ENCODE data around the gene MYO1H.

The MYO1H gene

GRCh38 chr12:109329003-109329402, 18.7 kb upstream of the MYO1H start (continued):
- TF ChIP-seq HIC1 (tag by site-specific recombination; IDR thresholded peaks at IDR 0.05) (no peak), HOXD13 (CRISPR knock-in tag; IDR thresholded peaks at IDR 0.05; ENCODE audit: borderline replicate concordance) (no peak), ZNF501 (tag by site-specific recombination; IDR thresholded peaks at IDR 0.05) (no peak), KLF7 (tag by site-specific recombination; IDR thresholded peaks at IDR 0.05; ENCODE audit: borderline replicate concordance) (no peak), ZNF184 (tag by site-specific recombination; IDR thresholded peaks at IDR 0.05) (no peak), ZNF311 (tag by site-specific recombination; IDR thresholded peaks at IDR 0.05; ENCODE audit: borderline replicate concordance) (no peak), ZNF623 (tag by site-specific recombination; IDR thresholded peaks at IDR 0.05) (no peak), EGR2 (tag by site-specific recombination; IDR thresholded peaks at IDR 0.05; ENCODE audit: low read depth) (no peak), HOXC10 (CRISPR knock-in tag; IDR thresholded peaks at IDR 0.05) (no peak)

- CTCF ChIA-PET, result no interaction called here
- POLR2A ChIA-PET, result no interaction called here
Observed at GRCh38 chr12:109329686-109330085, 18.0 kb upstream of the MYO1H start.

GRCh38 chr12:109330282-109331230, 17.1 kb upstream of the MYO1H start:
- CTCF ChIA-PET, result interaction anchor here (1.5 kb wide), 1 partner anchor 56 kb away, joined by 5 read pairs; no protein-coding TSS in a partner anchor
- POLR2A ChIA-PET, result no interaction called here
- H3K9me3 ChIP-seq (ENCODE audit: control insufficient read depth, insufficient read depth, low read depth, low read length), result no peaks in the 10 kb centered on the region
- H3K27ac ChIP-seq (ENCODE audit: extremely low read depth, low read depth, low read length), result no peak overlapping the region
- H3K36me3 ChIP-seq (ENCODE audit: control insufficient read depth in 2 of 2, insufficient read depth in 1 of 2, low read length in 2 of 2), result no peaks in the 10 kb centered on the region
- no peaks in the 10 kb centered on the region for H3K4me1 ChIP-seq (ENCODE audit: control insufficient read depth, insufficient read depth, low read length)
- H3K4me3 ChIP-seq (ENCODE audit: low read depth, low read length), result no peak overlapping the region
- no peak for TF ChIP-seq ZNF138 (tag by site-specific recombination; IDR thresholded peaks at IDR 0.05; ENCODE audit: borderline replicate concordance)
- TF ChIP-seq ZNF10 (tag by site-specific recombination; IDR thresholded peaks at IDR 0.05), result no peak
- TF ChIP-seq ZNF157 (tag by site-specific recombination; IDR thresholded peaks at IDR 0.05), result no peak
- TF ChIP-seq ZNF549 (tag by site-specific recombination; IDR thresholded peaks at IDR 0.05), result no peak
- TF ChIP-seq ZNF155 (tag by site-specific recombination; IDR thresholded peaks at IDR 0.05), result no peak
- TF ChIP-seq KLF7 (tag by site-specific recombination; IDR thresholded peaks at IDR 0.05; ENCODE audit: borderline replicate concordance), result no peak
- TF ChIP-seq PBX3 (CRISPR knock-in tag; IDR thresholded peaks at IDR 0.05), result no peak
- no peak for TF ChIP-seq ZNF571 (tag by site-specific recombination; IDR thresholded peaks at IDR 0.05)
- no peak for TF ChIP-seq ZNF350 (tag by site-specific recombination; IDR thresholded peaks at IDR 0.05)
- TF ChIP-seq ZNF311 (tag by site-specific recombination; IDR thresholded peaks at IDR 0.05; ENCODE audit: borderline replicate concordance), result no peak
- no peak for TF ChIP-seq ZNF16 (tag by site-specific recombination; IDR thresholded peaks at IDR 0.05; ENCODE audit: low read depth)
- no peak for TF ChIP-seq AEBP2 (tag by site-specific recombination; IDR thresholded peaks at IDR 0.05; ENCODE audit: borderline replicate concordance)
- TF ChIP-seq ZBTB49 (tag by site-specific recombination; IDR thresholded peaks at IDR 0.05; ENCODE audit: low read depth), result no peak

More at GRCh38 chr12:109329686-109330085, 18.0 kb upstream of the MYO1H start:
- TF ChIP-seq BCL6B (tag by site-specific recombination; IDR thresholded peaks at IDR 0.05) (peak; percentile 98), ZFHX2 (tag by site-specific recombination; conservative IDR thresholded peaks at IDR 0.05) (peak; percentile 24; the same call in 1 of the 2 replicates), ZNF558 (tag by site-specific recombination; IDR thresholded peaks at IDR 0.05) (no peak)
- H3K9me3 ChIP-seq (ENCODE audit: control insufficient read depth, insufficient read depth, low read depth, low read length), result no peaks in the 10 kb centered on the region
- no peak overlapping the region for H3K4me3 ChIP-seq (ENCODE audit: low read depth, low read length)
- H3K36me3 ChIP-seq (ENCODE audit: control insufficient read depth in 2 of 2, insufficient read depth in 1 of 2, low read length in 2 of 2), result no peaks in the 10 kb centered on the region
- no peaks in the 10 kb centered on the region for H3K4me1 ChIP-seq (ENCODE audit: control insufficient read depth, insufficient read depth, low read length)
- H3K27ac ChIP-seq (ENCODE audit: extremely low read depth, low read depth, low read length), result no peak overlapping the region
